Activated CD4-positive, alpha-beta memory T cell treated with anti-CD3 and anti-CD28 coated beads for 36 hours (primary cell): ENCODE data around the gene CDK6. TPM values are rescaled to one million over a fixed set of nuclear protein-coding genes. Genes with fewer than 3 reads are reported as not detected.

Experiments
- CTCF ChIA-PET: fragments of 350-600 bp; sonication (Branson Sonifier 250); formaldehyde crosslinking; loops from one replicate; lab custom pipeline; 2021; ENCODE audit warnings: antibody characterized with exemption, inconsistent platforms; lab: Charles Lee
- POLR2A ChIA-PET: fragments of 350-600 bp; sonication (Branson Sonifier 250); formaldehyde crosslinking; loops from one replicate; lab custom pipeline; 2021; ENCODE audit warnings: antibody characterized with exemption; lab: Charles Lee
- DNase-seq: peaks from one replicate; pipeline ENCODE4 v3.0.0-alpha.2; 2020
- H3K27ac Mint-ChIP-seq: one replicate; pipeline ENCODE4 v1.8.0; 2021; ENCODE audit warnings: mixed read lengths
- H3K27me3 Mint-ChIP-seq: one replicate; pipeline ENCODE4 v1.8.0; 2021; ENCODE audit warnings: mixed read lengths
- H3K36me3 Mint-ChIP-seq: one replicate; pipeline ENCODE4 v1.8.0; 2021; ENCODE audit warnings: mixed read lengths
- H3K4me1 Mint-ChIP-seq: one replicate; pipeline ENCODE4 v1.8.0; 2021; ENCODE audit warnings: low read depth, mixed read lengths
- H3K4me3 Mint-ChIP-seq: one replicate; pipeline ENCODE4 v1.8.0; 2021; ENCODE audit warnings: mild to moderate bottlenecking, mixed read lengths
- H3K9me3 Mint-ChIP-seq: one replicate; pipeline ENCODE4 v1.8.0; 2021; ENCODE audit warnings: mixed read lengths
- intact Hi-C: fragments of 100-400 bp; cut with micrococcal nuclease; formaldehyde crosslinking; loops from one replicate; pipeline ENCODE4 v1.15.1; 2023
- total RNA-seq, 2 experiments: library from RNA; stranded (reverse); gene quantifications; one replicate each; pipeline ENCODE4 v1.2.3, GENCODE V29; 2021

Gene CDK6
- total RNA-seq, 2 experiments from 2014 or later, result 131 to 132 TPM

- ChIA-PET POLR2A (interaction anchor here (0.9 kb wide), 1 partner anchor 32 kb away, joined by 3 read pairs; no protein-coding TSS in a partner anchor), CTCF (no interaction called here)
- H3K36me3 Mint-ChIP-seq, result peaks cover 10% of the 10 kb centered on the region
- no peak overlapping the region for H3K27ac Mint-ChIP-seq
- H3K4me1 Mint-ChIP-seq, result no peaks in the 10 kb centered on the region
- DNase-seq, result no peak
- no peaks in the 10 kb centered on the region for H3K27me3 Mint-ChIP-seq
- intact Hi-C loops, result no loop called here
- H3K9me3 Mint-ChIP-seq, result no peaks in the 10 kb centered on the region
- no peak overlapping the region for H3K4me3 Mint-ChIP-seq
These were observed 278.5 kb downstream of the CDK6 start for GRCh38 chr7:92557808-92558362.

- H3K27me3 Mint-ChIP-seq, result no peaks in the 10 kb centered on the region
- H3K9me3 Mint-ChIP-seq, result no peaks in the 10 kb centered on the region
- no peak overlapping the region for H3K4me3 Mint-ChIP-seq
- intact Hi-C loops, result no loop called here
- no peak overlapping the region for H3K27ac Mint-ChIP-seq
- no peaks in the 10 kb centered on the region for H3K4me1 Mint-ChIP-seq
- no peak for DNase-seq
- POLR2A ChIA-PET, result no interaction called here
- H3K36me3 Mint-ChIP-seq, result peaks cover 8% of the 10 kb centered on the region
- CTCF ChIA-PET, result interaction anchor here (0.9 kb wide), 1 partner anchor 671 kb away, joined by 3 read pairs; no protein-coding TSS in a partner anchor
These were observed 279.1 kb downstream of the CDK6 start for GRCh38 chr7:92557249-92557648.

Other genes with a start within 250 kb of the CDK6 start
- 10 to 100 TPM; 21.7 to 25.5 TPM for gene FAM133B, start 246.2 kb downstream of the CDK6 start, total RNA-seq